SU-DHL-6 (cell line): ENCODE results near the gene AZGP1.

Experiments
- EZH2phosphoT487 ChIP-seq: fragments of 200-600 bp; sonication (generic), shearing (Covaris generic); conservative IDR thresholded peaks from 2 replicates; pipeline ENCODE4 v1.6.1; 2018; ENCODE audit warnings: mild to moderate bottlenecking, antibody characterized with exemption, low read length, moderate library complexity, mixed read lengths
- TF ChIP-seq, protein P1 (sequence below): fragments of 200-600 bp; sonication (generic); IDR thresholded peaks from one replicate; pipeline ENCODE4 v1.5.1; 2017; ENCODE audit warnings: antibody characterized with exemption, mild to moderate bottlenecking, low read length, moderate library complexity; ENCODE audit not compliant: insufficient read depth, poor library complexity, severe bottlenecking

- TF ChIP-seq, protein P1, sequence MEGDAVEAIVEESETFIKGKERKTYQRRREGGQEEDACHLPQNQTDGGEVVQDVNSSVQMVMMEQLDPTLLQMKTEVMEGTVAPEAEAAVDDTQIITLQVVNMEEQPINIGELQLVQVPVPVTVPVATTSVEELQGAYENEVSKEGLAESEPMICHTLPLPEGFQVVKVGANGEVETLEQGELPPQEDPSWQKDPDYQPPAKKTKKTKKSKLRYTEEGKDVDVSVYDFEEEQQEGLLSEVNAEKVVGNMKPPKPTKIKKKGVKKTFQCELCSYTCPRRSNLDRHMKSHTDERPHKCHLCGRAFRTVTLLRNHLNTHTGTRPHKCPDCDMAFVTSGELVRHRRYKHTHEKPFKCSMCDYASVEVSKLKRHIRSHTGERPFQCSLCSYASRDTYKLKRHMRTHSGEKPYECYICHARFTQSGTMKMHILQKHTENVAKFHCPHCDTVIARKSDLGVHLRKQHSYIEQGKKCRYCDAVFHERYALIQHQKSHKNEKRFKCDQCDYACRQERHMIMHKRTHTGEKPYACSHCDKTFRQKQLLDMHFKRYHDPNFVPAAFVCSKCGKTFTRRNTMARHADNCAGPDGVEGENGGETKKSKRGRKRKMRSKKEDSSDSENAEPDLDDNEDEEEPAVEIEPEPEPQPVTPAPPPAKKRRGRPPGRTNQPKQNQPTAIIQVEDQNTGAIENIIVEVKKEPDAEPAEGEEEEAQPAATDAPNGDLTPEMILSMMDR = no peak
- TF ChIP-seq EZH2phosphoT487 = no peak
Measured at GRCh38 chr7:99987846-99988245, 12.0 kb upstream of the AZGP1 start.
